Stimulated activated effector memory CD8-positive, alpha-beta T cell treated with anti-CD3 and anti-CD28 coated beads, Interleukin-12 subunit alpha, Interleukin-12 subunit beta, amount 100 ng/mL, for 72 hours (primary cell): ENCODE data around the gene LRRC3C.

ENCODE experiments used
- ATAC-seq: fragments of 150-1000 bp; cut with Tn5 transposase; 2 replicates; pipeline ENCODE4 v1.10.0; 2021
- DNase-seq, 2 donors: peaks; one replicate each; pipeline ENCODE4 v3.0.0; 2021 to 2022; ENCODE audit warnings: low spot score in 2 of 2
- H3K27ac Mint-ChIP-seq: one replicate; pipeline ENCODE4 v1.8.0; 2022; ENCODE audit warnings: mild to moderate bottlenecking, mixed read lengths
- H3K36me3 Mint-ChIP-seq: one replicate; pipeline ENCODE4 v1.8.0; 2022; ENCODE audit warnings: mild to moderate bottlenecking, mixed read lengths
- H3K4me1 Mint-ChIP-seq: one replicate; pipeline ENCODE4 v1.8.0; 2022; ENCODE audit warnings: mixed read lengths
- H3K4me3 Mint-ChIP-seq: one replicate; pipeline ENCODE4 v1.8.0; 2022; ENCODE audit warnings: mild to moderate bottlenecking, mixed read lengths
- H3K9me3 Mint-ChIP-seq: one replicate; pipeline ENCODE4 v1.8.0; 2022; ENCODE audit warnings: mixed read lengths

LRRC3C gene

DNA sequence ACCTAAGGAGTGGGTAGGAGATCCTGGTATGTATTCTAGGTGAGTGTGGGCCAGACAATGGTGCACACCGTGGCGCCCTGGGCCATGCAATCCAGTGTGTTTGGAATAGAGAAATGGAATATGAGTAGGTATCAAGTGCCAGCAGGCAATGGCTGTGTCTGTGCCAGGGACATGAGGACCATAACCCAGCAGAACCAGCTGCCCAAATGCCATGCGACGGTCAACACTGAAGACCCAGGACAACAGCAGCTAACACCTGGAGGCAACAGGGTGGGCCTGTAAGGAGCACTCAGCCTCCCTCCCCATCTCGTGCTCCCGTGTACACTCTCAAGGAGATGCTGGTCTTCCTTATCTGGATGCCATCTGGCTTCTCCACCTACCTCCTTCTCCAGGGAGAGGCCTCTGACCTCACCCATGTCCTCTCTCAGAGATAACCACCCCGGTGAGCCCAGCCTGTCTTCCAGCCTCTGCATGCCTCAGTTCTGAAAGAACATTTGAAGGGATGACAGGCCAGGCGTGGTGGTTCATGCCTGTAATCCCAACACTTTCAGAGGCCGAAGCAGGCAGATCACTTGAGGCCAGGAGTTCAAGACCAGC lies 8.3 kb upstream of the LRRC3C start:
- ATAC-seq, result no peak
- Mint-ChIP-seq H3K9me3 (no peaks in the 10 kb centered on the region), H3K36me3 (peaks cover 81% of the 10 kb centered on the region), H3K4me3 (no peak overlapping the region), H3K27ac (peak overlapping the region; percentile 40), H3K4me1 (peaks cover 77% of the 10 kb centered on the region)
- no peak for DNase-seq

DNA sequence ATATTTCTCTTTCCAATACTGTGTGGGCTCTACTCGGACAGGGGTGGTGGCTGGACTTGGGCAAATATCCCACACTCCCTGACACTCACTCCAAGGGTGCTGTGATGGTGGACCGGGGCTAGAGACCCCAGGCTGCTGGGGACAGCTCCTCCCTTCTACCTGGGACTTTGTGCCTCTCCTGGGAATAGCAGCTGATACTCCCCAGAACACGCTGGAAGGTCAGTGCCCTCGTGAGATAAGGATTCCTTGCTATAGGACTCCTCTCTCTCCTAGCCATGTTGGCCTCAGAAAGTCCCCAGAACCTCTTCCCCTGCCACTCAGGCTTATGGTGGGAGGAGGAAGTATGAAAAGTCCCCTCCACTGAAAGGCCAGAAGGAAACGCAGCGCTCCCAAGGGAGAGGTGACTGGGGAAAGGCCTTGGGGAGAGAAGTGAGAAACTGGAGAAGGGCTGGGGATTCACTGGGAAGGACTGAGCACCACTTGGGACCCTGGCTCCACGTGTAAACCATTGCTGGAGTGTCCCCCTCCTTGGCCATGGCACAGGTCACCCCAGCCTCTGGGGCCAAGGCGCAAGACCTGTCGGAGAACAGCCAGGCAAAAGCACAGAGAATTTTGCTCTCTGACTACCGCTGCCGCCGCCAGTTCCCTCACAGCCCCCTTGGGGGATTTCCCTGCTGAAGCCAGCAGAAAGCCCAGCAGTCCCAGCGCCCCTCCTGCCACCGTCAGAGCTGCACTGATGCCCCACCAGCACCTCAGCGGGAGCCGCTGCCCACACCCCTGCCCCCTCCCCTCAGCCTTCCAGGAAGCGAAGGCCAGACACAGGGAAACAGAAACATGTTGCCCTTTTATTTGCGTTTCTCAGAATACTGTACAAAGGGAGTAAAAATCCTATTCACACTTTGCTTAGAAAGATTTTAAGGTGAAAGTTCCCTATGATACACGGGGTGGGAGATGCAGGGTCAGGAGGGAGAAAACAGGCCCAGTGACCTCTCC lies 7.0 kb upstream of the LRRC3C start:
- H3K36me3 Mint-ChIP-seq, result peaks cover 80% of the 10 kb centered on the region
- peak overlapping the region; percentile 52 for H3K4me3 Mint-ChIP-seq
- ATAC-seq (peak; percentile 73), DNase-seq (peak in 1 of 2 donors; percentile 79)
- peak overlapping the region; percentile 95 for H3K27ac Mint-ChIP-seq
- no peaks in the 10 kb centered on the region for H3K9me3 Mint-ChIP-seq
- peaks cover 85% of the 10 kb centered on the region for H3K4me1 Mint-ChIP-seq

- H3K36me3 Mint-ChIP-seq, result peaks cover 77% of the 10 kb centered on the region
- peak in 1 of 2 donors; percentile 68 for DNase-seq
- peak overlapping the region; percentile 52 for H3K4me3 Mint-ChIP-seq
- H3K27ac Mint-ChIP-seq, result peak overlapping the region; percentile 95
- no peaks in the 10 kb centered on the region for H3K9me3 Mint-ChIP-seq
- peak; percentile 67 for ATAC-seq
- peaks cover 89% of the 10 kb centered on the region for H3K4me1 Mint-ChIP-seq
Measured at GRCh38 chr17:39921323-39921722, 6.2 kb upstream of the LRRC3C start.

DNA sequence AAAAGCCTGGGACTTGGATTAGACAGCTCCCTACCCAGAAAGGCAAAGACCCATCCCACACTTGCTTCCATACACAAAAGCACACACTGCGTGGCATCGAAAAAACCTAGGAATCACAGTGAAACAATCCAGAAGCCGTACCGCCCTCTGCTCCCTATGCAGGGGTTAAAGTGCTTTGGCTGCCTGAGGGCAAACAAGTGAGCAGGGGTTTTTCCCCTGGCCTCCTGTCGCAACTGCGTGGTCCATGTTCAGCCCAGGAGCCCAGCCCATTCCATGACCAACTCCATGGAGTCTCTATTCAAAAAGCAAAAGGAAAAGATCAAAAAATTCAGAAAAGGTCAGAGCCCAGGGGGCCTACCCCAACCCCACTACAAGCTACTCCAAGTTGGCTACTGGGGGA lies 5.5 kb upstream of the LRRC3C start:
- peaks cover 70% of the 10 kb centered on the region for H3K36me3 Mint-ChIP-seq
- ATAC-seq (no peak), DNase-seq (no peak)
- peaks cover 82% of the 10 kb centered on the region for H3K4me1 Mint-ChIP-seq
- no peaks in the 10 kb centered on the region for H3K9me3 Mint-ChIP-seq
- peak overlapping the region; percentile 52 for H3K4me3 Mint-ChIP-seq
- H3K27ac Mint-ChIP-seq, result peak overlapping the region; percentile 95

DNA sequence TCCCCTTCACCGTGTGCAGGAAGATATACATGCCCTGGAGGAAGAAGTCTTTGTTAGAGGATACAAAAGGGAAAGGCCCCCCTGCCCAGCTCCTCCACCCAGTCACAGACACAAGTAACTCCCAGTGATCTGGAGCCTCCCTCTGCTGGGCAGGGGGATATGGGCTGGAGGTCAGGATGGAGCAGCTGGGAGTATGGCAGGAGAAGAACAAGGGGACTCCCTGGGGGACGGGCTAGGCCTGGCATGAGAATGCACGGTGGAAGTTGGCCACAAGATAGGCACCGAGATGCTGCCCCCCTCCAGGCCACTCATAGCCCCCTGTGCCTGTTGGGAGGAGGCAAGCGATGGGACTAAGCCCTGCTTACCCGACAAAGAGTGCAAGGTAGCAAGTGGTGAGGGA lies 4.3 kb upstream of the LRRC3C start:
- DNase-seq, result no peak
- ATAC-seq, result no peak
- Mint-ChIP-seq H3K4me1 (peaks cover 82% of the 10 kb centered on the region), H3K36me3 (peaks cover 64% of the 10 kb centered on the region), H3K27ac (peak overlapping the region; percentile 95), H3K4me3 (peak overlapping the region; percentile 28), H3K9me3 (no peaks in the 10 kb centered on the region)

DNA sequence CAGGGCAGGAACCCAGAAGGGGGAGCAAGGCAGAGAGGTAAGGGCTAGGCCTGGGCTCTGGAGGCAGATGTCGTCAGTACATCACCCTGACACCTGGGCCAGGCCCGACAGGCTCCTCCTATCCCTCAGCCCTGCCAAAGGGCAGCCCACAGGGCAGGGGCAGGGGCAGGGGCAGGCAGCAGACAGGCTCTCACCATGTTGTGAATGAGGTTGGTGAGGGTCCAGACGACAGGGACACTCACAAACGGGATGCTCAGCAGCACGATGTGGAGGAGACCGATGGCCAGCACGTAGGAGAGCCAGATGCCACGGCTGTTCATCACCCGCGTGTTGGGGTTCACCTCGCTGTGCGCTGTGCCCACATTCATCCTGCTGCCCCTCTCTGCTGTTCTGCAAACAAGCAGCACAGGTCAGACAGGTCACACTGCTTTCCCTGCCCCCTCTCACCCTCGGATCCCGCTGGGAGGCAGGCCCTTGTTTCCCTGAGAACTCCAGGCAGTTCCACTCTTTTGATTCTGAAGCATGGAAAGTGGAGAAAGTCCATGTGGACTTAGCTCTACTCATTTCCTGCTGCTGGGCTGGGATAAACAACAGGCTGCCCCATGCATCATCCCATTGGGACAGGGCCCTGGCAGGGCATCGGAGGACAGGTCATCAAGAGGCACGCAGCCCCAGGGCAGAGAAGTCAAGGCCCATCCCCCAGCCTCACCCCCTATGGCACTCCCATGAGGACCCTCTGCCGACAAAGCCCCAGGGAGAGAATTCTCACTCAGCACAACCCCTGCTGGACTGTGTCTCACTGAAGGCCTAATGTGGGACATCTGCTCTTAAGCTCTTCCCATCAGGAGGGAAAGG lies 3.5 kb upstream of the LRRC3C start:
- peaks cover 79% of the 10 kb centered on the region for H3K4me1 Mint-ChIP-seq
- ATAC-seq (no peak), DNase-seq (no peak)
- H3K4me3 Mint-ChIP-seq, result peak overlapping the region; percentile 79
- H3K27ac Mint-ChIP-seq, result peak overlapping the region; percentile 95
- H3K9me3 Mint-ChIP-seq, result no peaks in the 10 kb centered on the region
- H3K36me3 Mint-ChIP-seq, result peaks cover 61% of the 10 kb centered on the region

- ATAC-seq (no peak), DNase-seq (no peak)
- Mint-ChIP-seq H3K27ac (peak overlapping the region; percentile 95), H3K4me3 (peak overlapping the region; percentile 79), H3K9me3 (no peaks in the 10 kb centered on the region), H3K36me3 (peaks cover 54% of the 10 kb centered on the region), H3K4me1 (peaks cover 80% of the 10 kb centered on the region)
Measured at GRCh38 chr17:39924691-39925055, 2.9 kb upstream of the LRRC3C start.

DNA sequence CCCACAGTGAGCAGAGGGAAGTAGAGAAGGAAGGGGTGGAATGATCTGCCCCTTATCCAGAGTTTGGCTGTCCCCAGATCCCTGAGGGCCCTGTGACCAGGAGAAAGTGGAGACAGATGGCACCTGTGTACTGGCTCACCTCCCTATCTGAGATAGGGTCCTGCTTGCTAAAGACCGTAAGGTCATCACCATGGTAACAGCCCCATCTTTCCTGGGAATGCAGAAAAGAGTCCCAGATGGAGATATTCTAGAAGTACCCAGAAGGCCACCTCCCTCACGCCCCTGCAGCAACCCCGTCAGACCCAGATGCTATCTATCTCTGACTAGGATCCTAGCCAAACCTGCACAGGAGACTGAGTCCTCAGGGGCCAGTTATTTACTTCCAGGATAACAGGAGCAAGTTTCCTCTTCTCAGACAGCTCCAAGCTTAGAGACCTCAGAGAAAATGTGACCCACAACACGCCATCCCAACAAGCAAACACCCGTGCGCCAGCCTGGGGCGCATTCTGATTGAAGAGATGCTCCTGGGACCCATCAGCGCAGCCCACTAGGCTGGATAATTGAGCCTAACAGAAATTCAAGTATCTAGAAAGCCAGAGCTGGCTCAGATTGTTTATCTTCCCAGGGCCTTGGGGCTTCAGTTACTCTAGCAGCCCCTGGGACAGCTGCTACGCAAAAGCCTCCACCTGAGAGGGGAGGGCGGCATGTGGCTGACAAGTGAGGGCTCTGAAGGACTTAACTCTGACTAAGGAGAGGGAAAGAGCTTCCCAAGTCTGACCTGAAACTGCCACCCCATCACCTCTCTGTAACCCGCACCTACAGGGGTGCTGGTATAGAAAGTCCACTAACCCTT lies 2.0 kb upstream of the LRRC3C start:
- Mint-ChIP-seq H3K9me3 (no peaks in the 10 kb centered on the region), H3K36me3 (peaks cover 54% of the 10 kb centered on the region), H3K4me3 (peak overlapping the region; percentile 79), H3K27ac (peak overlapping the region; percentile 95), H3K4me1 (peaks cover 75% of the 10 kb centered on the region)
- ATAC-seq (no peak), DNase-seq (no peak)

GRCh38 chr17:39926135-39926587 lies 1.4 kb upstream of the LRRC3C start:
- H3K9me3 Mint-ChIP-seq, result no peaks in the 10 kb centered on the region
- H3K4me1 Mint-ChIP-seq, result peaks cover 69% of the 10 kb centered on the region
- DNase-seq, result no peak
- peaks cover 48% of the 10 kb centered on the region for H3K36me3 Mint-ChIP-seq
- H3K4me3 Mint-ChIP-seq, result peak overlapping the region; percentile 79
- H3K27ac Mint-ChIP-seq, result peak overlapping the region; percentile 95
- no peak for ATAC-seq

- no peaks in the 10 kb centered on the region for H3K9me3 Mint-ChIP-seq
- H3K36me3 Mint-ChIP-seq, result peaks cover 43% of the 10 kb centered on the region
- peak; percentile 28 to 80 for DNase-seq
- peaks cover 64% of the 10 kb centered on the region for H3K4me1 Mint-ChIP-seq
- ATAC-seq, result peak; percentile 69
- peak overlapping the region; percentile 95 for H3K27ac Mint-ChIP-seq
- H3K4me3 Mint-ChIP-seq, result peak overlapping the region; percentile 79
Measured at GRCh38 chr17:39926588-39927100, 888 bp upstream of the LRRC3C start.

- peak overlapping the region; percentile 79 for H3K4me3 Mint-ChIP-seq
- peak overlapping the region; percentile 95 for H3K27ac Mint-ChIP-seq
- no peaks in the 10 kb centered on the region for H3K9me3 Mint-ChIP-seq
- peak in 1 of 2 donors; percentile 66 for DNase-seq
- H3K36me3 Mint-ChIP-seq, result peaks cover 27% of the 10 kb centered on the region
- peaks cover 50% of the 10 kb centered on the region for H3K4me1 Mint-ChIP-seq
- peak; percentile 0 for ATAC-seq
Measured at GRCh38 chr17:39927929-39928857, 661 bp downstream of the LRRC3C start.

DNA sequence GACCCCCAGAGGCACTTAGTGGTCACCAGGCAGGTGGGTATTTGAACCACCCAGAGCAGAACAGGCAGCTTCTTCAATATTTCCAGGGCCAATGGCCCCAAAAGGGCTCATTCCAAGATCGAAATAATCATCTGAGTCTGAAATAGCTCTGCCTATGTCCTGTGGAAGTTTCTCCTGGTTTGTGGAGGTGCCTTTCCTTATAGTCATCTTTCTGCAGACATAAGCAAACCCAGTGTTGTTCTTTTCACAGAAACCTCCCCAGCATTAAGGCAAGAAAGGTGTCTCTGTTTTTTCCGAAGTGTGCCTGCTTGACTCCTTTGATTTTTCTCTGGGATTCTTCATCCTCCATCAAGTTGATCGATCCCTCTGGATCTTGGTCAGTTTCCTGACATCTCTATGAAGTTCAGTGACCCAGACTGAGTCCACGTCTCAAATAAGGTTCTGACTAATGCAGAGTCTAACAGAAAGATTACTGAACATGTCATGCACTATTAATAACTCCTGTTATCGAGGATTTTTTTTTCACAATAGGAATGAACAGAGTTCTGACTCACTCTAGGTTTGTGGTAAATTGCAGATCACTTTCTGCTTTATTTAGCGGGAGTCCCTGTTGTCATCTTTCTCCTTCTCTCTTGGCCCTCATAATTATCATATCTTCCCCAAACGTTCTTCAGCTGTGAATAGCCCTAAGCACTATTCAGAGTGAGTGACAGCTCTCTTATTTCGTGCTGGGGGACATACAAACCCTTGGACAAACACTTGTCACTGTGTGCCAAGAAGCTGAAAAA lies 1.5 kb downstream of the LRRC3C start:
- Mint-ChIP-seq H3K9me3 (no peaks in the 10 kb centered on the region), H3K4me1 (peaks cover 44% of the 10 kb centered on the region), H3K36me3 (peaks cover 19% of the 10 kb centered on the region), H3K27ac (peak overlapping the region; percentile 63), H3K4me3 (peak overlapping the region; percentile 79)
- no peak for DNase-seq
- ATAC-seq, result peak; percentile 68
